Measurements from ENCODE around the gene TRIM46. TPM values are rescaled to one million over a fixed set of nuclear protein-coding genes. Genes with fewer than 3 reads are reported as not detected.

The TRIM46 gene
- polyA plus RNA-seq, 1 donor (not counting 4 experiments of a cell fraction or from before 2014, with no cell fraction given): 1.7 TPM

DNA sequence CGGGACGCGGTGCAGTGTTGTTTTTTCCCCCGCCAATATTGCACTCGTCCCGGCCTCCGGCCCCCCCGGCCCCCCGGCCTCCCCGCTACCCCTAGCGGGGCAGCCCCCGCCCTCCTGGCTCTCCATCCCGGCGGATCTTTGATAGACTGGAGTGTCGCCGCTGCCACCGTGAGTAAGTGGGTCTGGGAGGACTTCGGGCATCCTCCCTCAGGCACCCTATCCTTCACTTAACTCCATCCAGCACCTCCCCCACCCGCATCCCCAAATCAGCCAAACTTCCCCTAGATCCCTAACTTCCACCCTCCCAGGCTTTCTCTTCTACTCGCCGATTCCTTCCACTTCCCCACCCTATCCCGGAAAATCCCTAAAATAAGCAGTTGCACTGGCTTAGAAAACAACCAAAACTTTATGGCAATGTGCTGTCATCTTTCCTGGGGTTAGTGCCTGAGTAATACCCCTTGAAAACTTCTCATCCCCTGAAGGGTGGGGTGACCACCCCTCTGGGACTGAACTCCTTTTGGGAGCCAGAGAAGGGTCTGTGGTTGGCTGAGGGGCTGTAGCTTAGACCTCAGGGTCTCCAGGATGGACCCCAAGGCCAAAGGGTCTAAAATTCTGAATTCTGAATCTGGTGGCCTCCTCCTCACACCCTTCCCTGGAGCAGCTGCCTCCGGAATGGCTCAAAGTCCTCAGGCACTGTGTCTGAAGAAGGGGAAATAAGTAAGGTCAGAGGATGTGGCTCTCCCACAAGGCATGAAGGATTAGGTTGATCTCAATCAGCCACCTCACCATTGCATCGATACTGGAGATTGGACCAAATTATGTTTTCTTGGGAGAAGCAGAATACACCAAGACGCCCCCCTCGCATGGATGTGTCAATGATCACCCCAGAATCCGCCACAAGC, 21.8 kb downstream of the TRIM46 start:
- Histone ChIP-seq H3K9ac (ENCODE audit: control insufficient read depth, extremely low read depth, insufficient read depth, low read length) (peak overlapping the region; percentile 50), H3K9me1 (ENCODE audit: control insufficient read depth, extremely low read depth, insufficient read depth, low read length) (no peaks in the 10 kb centered on the region), H3K4me1 (ENCODE audit: control insufficient read depth, extremely low read depth, insufficient read depth, low read length) (peaks cover 24% of the 10 kb centered on the region), H3K4me3 (ENCODE audit: control insufficient read depth in 2 of 3, extremely low read depth in 1 of 3, insufficient read depth in 2 of 3, low read depth in 1 of 3, low read length in 3 of 3) (peak overlapping the region; percentile 44 to 61 (median 60)), H3K27me3 (ENCODE audit: control insufficient read depth, extremely low read depth, insufficient read depth, low read length) (no peaks in the 10 kb centered on the region), H2AFZ (ENCODE audit: control insufficient read depth, low read length) (no peak overlapping the region), H4K20me1 (ENCODE audit: control insufficient read depth, extremely low read depth, insufficient read depth, low read length) (no peaks in the 10 kb centered on the region), H3K36me3 (ENCODE audit: control insufficient read depth in 2 of 2, extremely low read depth in 1 of 2, insufficient read depth in 2 of 2, low read length in 2 of 2) (peaks cover 2 to 6% of the 10 kb centered on the region in 2 experiments), H3K79me2 (ENCODE audit: control insufficient read depth, insufficient read depth, low read length) (no peaks in the 10 kb centered on the region), H3K4me2 (ENCODE audit: control insufficient read depth, extremely low read depth, insufficient read depth, low read depth, low read length) (peak overlapping the region; percentile 79), H3K9me3 (ENCODE audit: control insufficient read depth, low read depth, low read length) (no peaks in the 10 kb centered on the region), H3K27ac (ENCODE audit: control insufficient read depth, insufficient read depth, low read length) (peak overlapping the region; percentile 26)
- no peak for TF ChIP-seq EZH2 (IDR thresholded peaks at IDR 0.05; ENCODE audit: low read length)
- TF ChIP-seq, protein P1, sequence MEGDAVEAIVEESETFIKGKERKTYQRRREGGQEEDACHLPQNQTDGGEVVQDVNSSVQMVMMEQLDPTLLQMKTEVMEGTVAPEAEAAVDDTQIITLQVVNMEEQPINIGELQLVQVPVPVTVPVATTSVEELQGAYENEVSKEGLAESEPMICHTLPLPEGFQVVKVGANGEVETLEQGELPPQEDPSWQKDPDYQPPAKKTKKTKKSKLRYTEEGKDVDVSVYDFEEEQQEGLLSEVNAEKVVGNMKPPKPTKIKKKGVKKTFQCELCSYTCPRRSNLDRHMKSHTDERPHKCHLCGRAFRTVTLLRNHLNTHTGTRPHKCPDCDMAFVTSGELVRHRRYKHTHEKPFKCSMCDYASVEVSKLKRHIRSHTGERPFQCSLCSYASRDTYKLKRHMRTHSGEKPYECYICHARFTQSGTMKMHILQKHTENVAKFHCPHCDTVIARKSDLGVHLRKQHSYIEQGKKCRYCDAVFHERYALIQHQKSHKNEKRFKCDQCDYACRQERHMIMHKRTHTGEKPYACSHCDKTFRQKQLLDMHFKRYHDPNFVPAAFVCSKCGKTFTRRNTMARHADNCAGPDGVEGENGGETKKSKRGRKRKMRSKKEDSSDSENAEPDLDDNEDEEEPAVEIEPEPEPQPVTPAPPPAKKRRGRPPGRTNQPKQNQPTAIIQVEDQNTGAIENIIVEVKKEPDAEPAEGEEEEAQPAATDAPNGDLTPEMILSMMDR (optimal IDR thresholded peaks at IDR 0.05 in 1 of 3, IDR thresholded peaks at IDR 0.05 in 1 of 3, conservative IDR thresholded peaks at IDR 0.05 in 1 of 3; ENCODE audit: extremely low read depth in 1 of 3, insufficient read depth in 2 of 3, low read length in 3 of 3): no peak
- DNase-seq (ENCODE audit: low read depth, low spot score) (no peak), FAIRE-seq (no peak)
- dilution Hi-C loops (cut with MboI; ENCODE audit: extremely low pct_ligation_motif_present, low sequenced_read_pairs): no loop called here

DNA sequence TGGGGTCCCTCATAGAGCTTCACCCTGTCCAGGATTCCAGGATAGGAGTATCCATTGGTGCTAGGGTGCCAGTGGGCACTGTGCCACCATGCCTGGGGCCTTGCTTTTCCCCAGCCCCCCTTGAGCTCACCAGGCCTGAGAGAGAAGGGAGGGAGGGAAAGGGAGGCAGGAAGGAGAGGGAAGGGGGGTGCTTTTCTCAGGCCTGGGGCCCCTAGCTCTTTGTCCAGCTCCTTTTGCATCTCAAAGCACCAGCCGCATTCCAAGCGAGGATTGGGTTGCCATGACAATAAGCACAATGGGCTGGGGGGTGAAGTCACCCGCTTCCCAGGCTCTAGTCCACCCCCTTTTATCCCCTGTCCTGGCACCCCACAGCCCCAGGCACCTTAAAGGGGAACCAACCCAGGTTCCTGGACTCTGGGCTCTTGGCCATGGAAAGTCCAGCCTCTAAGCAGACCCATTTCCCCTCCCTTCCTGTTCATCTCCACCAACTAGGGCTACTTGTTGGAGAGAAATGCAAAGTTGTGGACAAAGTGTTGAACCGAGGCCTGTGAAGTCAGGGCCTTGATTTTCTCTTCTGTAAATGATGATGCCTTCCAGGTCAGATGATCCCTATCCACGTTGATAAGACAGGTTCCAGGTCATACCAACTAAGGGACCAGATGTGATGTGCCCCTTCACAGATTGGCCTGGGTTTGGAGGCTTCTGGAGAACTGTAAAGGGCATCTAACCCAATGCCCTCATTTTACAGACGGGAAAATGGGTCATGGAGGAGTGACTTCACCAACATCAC, 22.6 kb downstream of the TRIM46 start:
- H3K79me2 ChIP-seq (ENCODE audit: control insufficient read depth, insufficient read depth, low read length): no peaks in the 10 kb centered on the region
- no peak for DNase-seq (ENCODE audit: low read depth, low spot score)
- H3K4me1 ChIP-seq (ENCODE audit: control insufficient read depth, extremely low read depth, insufficient read depth, low read length): peaks cover 24% of the 10 kb centered on the region
- no peak overlapping the region for H3K9ac ChIP-seq (ENCODE audit: control insufficient read depth, extremely low read depth, insufficient read depth, low read length)
- H3K9me1 ChIP-seq (ENCODE audit: control insufficient read depth, extremely low read depth, insufficient read depth, low read length): no peaks in the 10 kb centered on the region
- no peak overlapping the region for H3K27ac ChIP-seq (ENCODE audit: control insufficient read depth, insufficient read depth, low read length)
- TF ChIP-seq EZH2 (IDR thresholded peaks at IDR 0.05; ENCODE audit: low read length): no peak
- no peaks in the 10 kb centered on the region for H4K20me1 ChIP-seq (ENCODE audit: control insufficient read depth, extremely low read depth, insufficient read depth, low read length)
- no peak for FAIRE-seq
- no peak overlapping the region for H3K4me3 ChIP-seq (ENCODE audit: control insufficient read depth in 2 of 3, extremely low read depth in 1 of 3, insufficient read depth in 2 of 3, low read depth in 1 of 3, low read length in 3 of 3)
- dilution Hi-C loops (cut with MboI; ENCODE audit: extremely low pct_ligation_motif_present, low sequenced_read_pairs): no loop called here
- no peak overlapping the region for H3K4me2 ChIP-seq (ENCODE audit: control insufficient read depth, extremely low read depth, insufficient read depth, low read depth, low read length)
- H2AFZ ChIP-seq (ENCODE audit: control insufficient read depth, low read length): no peak overlapping the region
- H3K27me3 ChIP-seq (ENCODE audit: control insufficient read depth, extremely low read depth, insufficient read depth, low read length): no peaks in the 10 kb centered on the region
- peaks cover 2 to 6% of the 10 kb centered on the region in 2 experiments for H3K36me3 ChIP-seq (ENCODE audit: control insufficient read depth in 2 of 2, extremely low read depth in 1 of 2, insufficient read depth in 2 of 2, low read length in 2 of 2)
- no peaks in the 10 kb centered on the region for H3K9me3 ChIP-seq (ENCODE audit: control insufficient read depth, low read depth, low read length)

Data from keratinocyte (primary cell).